IPS-18c (cell line): ENCODE results near the gene RBBP8NL.
A peak's percentile ranks its signal among the peaks of the same experiment; 100 is the strongest.

Experiments
- H3K4me3 ChIP-seq: 2 replicates; pipeline ENCODE4 v1.7.0; 2013; ENCODE audit warnings: low read depth, mild to moderate bottlenecking, low read length, moderate library complexity; ENCODE audit not compliant: insufficient read depth
- H3K9me3 ChIP-seq: one replicate; pipeline ENCODE4 v1.6.1; 2013; ENCODE audit warnings: mild to moderate bottlenecking, low read length, moderate library complexity; ENCODE audit not compliant: control insufficient read depth, insufficient read depth

Gene RBBP8NL

DNA sequence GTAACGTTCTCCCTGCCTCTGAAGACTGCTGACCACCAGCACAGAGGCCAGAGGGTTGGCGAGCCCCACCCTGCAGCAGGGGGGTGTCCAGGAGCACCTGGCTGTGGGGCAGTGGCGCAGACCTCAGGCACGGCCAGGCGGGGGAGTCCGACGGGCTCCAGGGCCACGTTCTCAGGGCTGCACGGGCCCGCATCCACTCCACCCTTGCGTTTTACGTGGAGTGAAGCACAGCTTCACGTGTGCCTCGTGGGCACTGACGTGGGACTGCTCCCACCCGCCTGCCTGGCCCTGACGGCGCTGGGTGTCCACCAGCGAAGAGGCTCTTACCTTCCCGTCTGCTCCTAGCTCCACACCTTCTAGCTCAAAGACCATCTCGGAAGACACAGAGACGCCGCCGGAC lies 33.5 kb downstream of the RBBP8NL start:
- Histone ChIP-seq H3K4me3 (no peak overlapping the region), H3K9me3 (peaks cover 2% of the 10 kb centered on the region)

DNA sequence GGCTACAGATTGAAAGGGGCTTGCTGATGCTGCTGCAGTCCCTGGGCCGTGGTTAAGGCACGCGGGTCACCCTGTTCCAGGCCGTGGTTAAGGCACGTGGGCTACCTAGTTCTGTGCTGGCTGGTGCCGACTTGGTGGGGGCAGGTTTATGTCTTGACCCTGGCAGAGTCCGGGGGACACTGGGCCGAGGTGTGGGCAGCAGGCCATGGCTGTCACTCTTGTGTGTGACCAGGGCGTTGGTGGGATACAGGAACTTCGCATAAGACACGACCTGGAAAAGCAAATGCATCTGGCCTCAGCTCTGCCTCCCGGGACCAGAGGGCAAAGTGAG lies 34.0 kb downstream of the RBBP8NL start:
- Histone ChIP-seq H3K4me3 (no peak overlapping the region), H3K9me3 (peaks cover 2% of the 10 kb centered on the region)

DNA sequence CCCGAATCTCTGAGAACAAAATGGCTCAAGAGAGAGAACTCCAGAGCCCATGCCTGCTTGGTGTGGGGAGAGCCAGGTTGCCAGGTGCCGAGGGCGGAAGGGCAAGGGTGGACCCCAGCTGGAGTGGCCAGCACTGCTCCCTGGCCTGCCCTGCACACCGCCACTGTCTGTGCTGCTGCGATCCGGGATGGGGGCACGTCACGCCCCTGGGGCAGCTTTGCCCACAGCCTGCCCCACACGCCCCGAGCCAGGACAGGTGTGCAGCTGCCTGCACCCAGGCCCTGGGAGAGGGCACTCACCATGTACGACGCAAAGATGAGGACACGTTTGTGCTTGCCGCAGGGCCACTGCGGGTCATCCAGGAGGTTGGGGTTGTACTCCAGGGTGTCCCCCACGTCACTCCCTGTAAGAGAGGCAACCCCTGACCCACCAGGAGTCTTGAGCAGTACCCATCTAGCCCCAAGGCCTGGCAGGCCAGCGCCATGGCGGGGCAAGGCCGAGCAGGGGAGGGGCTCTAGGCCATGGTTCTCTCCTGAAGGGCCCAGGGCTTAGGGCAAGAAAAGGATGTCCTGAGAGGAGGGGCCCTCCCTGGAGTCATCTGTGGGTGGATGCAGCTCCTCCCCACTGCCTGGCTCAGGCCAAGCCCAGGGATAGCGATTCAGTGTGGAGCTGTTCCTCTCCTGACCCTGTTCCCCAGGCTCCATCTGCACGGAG lies 34.6 kb downstream of the RBBP8NL start:
- H3K4me3 ChIP-seq: no peak overlapping the region
- H3K9me3 ChIP-seq: no peaks in the 10 kb centered on the region

DNA sequence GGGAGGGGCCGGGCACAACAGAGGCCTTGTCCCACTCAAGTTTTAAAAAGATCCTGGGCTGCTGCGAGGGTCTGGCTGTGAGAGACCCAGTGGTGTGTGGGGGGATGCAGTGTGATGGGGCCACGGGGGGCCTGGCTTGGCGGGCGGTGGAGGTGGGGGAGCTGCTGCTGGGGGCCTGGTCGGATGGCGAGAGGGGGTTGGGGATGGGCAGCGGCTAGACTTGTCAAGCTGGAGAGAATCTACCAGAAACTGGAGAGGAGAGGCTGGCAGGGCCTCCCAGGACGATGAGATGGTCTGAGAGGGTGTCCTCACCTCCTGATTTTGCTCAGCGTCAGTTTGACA lies 35.3 kb downstream of the RBBP8NL start:
- Histone ChIP-seq H3K9me3 (peaks cover 4% of the 10 kb centered on the region), H3K4me3 (no peak overlapping the region)

DNA sequence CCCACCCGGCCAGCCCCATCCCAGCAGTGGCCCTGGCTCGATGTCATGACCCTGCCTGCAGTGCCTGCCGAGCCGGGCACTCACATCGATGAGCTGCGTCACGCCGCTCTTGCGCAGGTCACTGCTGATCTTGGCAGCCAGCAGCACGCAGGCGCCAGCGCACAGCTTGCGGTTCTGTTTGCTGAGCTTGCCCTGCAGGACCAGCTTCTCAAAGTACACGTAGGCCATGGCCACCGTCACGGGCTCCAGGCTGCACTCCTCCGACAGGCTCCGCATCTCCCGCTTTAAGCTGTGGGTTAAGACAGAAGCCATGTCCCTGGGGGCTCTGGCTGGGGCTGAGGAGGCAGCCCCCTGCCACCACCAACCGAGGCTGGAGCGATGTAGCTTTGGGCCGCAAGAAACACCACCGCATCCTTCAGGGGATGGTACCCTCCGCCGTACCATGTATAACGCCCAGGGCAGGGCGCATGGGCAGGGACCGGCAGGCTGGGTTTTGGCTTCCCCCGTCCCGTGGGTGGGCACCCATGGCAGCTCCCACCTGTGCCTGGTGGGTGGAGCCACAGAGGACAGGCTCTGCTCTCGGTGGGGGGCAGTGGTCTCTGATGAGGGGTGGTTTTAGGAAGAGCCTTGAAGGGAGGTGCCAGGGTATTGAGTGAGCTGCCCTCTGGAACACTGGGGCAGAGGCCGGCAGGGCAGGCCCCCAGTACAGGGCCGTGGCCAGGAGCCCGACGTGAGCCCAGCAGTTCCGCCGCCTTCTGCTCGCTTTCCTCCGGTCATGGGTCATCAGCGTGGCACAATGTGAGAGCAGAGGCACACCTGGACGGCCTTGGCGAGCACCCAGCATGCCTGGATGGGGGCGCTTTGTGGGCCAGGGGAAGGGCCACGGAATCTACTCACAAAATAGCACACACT lies 35.9 kb downstream of the RBBP8NL start:
- Histone ChIP-seq H3K4me3 (no peak overlapping the region), H3K9me3 (peaks cover 4% of the 10 kb centered on the region)

DNA sequence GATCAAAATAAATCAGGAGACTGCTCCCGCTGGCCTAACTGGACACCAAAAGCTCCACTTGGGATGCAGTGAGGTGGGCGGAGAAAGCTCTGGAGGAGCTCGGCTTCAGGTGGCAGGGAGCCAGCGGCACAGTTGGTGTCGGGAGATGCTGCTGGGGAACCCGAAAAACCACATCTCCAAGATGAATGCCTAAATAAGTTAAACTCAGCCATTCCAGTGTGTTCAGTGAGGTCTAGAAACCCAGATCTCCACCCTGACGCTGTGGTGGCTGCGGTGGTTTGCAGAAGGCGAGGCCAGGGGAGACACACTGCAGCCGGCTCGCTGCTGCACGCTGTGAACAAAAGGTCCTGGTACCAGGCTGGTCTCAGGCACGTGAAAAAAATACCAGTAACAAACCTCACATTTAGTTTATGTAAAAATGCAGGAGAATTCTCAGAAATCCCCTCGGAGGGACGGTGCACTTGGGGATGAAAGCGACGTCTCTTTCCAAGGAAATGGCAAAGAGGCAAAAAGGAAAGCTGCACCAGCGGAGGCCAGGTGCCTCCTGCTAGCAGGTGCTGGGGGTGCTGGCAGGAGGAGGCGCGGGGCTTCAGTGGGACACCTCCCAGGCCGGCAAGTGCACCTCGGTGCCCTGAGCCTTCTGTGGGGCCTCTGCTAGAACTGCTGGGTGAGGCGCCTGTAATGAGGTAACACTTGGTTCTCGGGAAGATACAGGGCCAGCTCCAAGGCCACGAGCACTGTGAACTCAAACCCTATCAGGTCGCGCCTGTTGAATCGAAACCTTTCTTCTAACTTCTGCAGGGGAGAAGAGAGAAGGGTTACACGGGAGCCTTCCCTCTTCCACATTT lies 36.8 kb downstream of the RBBP8NL start:
- H3K9me3 ChIP-seq: peaks cover 4% of the 10 kb centered on the region
- H3K4me3 ChIP-seq: no peak overlapping the region

DNA sequence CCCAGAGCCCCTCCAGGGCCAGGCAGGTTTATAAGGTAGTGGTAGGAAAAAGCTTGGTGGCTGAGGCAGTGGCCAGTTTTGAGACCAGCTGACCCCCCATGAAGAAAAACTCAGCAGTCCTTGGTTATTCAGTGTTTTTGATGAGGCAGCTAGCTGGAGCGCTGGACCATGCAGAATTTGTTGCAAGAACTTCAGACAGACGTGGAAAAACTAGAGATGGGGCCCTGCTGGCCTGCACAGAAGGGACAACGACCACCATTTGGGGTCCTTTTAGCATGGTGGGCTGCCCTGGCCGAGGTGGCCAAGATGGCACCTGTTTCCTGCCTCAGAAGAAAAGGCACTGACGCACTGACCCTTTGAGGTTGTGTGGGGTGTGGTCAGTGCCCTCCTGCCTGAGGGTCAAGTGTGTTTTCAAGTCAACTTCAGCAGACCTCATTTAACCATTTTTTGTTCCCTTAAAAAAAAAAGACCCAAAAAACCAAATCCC lies 37.7 kb downstream of the RBBP8NL start:
- H3K4me3 ChIP-seq: no peak overlapping the region
- H3K9me3 ChIP-seq: peaks cover 4% of the 10 kb centered on the region

DNA sequence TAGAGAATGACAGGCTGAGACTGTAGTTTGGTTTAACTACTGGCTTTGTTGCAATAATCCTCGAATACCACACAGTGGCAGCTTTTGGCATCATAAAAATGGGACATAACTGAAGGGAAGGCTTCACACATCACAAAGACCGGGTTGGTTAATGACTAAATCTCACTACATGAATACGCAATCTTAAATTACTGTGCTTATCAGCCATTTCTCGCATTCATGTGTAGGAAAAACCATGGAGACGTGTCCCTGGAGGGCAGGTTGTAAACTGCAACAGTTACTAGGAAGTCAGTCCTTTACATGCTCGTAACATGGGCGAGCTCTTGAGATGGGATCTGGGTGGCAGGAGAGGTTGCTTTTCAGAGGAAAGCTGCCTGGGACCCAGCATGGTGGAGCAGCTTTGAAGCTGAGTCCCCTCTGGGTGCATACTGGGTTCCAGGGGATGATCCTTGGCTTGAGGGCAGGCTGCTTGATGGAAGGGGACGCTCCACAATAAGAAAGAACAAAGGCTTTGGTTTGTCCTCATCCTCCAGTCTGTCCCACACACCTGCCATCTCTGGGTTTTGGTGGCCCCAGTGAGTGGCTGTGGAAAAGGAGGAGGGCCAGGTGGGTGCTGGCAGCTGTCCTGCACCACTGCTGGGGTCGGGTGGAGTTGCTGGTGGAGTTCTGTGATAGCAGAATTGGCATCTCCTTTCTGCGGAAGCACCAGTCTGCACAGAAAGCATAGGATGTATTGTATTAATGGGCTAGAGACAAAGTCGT lies 38.3 kb downstream of the RBBP8NL start:
- H3K9me3 ChIP-seq: peaks cover 4% of the 10 kb centered on the region
- no peak overlapping the region for H3K4me3 ChIP-seq

DNA sequence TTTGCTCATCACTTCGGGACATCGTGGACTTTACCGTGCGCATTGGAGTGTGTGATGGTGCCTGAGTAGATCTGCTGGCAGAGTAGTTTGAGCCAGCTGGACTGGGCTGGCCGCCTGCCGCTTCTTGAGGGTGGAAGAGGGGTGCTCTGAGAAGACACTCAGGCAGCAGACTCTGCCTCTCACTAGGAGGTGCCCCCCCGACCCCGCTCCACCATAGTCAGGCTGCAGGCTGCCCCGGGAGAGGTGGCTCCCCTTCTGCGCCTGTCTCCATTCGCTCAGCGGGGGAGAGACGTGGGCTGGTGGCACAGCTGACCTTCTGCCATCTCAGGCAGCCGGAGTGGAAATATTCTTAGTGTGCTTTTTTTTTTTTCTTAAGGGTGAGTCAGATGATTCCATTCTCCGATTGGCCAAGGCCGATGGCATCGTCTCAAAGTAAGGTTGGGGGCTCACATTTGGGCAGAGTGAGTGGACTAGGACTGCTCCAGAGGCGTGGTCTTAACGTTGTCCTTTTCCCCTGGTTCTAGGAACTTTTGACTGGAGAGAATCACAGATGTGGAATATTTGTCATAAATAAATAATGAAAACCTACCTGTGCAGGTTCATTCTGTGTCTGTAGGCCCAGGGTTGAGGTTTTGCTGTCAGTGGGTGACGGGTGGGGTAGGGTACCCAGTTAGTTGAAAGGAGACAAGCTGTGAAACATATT lies 39.3 kb downstream of the RBBP8NL start:
- H3K9me3 ChIP-seq: peaks cover 4% of the 10 kb centered on the region
- peak overlapping the region; percentile 72 for H3K4me3 ChIP-seq

DNA sequence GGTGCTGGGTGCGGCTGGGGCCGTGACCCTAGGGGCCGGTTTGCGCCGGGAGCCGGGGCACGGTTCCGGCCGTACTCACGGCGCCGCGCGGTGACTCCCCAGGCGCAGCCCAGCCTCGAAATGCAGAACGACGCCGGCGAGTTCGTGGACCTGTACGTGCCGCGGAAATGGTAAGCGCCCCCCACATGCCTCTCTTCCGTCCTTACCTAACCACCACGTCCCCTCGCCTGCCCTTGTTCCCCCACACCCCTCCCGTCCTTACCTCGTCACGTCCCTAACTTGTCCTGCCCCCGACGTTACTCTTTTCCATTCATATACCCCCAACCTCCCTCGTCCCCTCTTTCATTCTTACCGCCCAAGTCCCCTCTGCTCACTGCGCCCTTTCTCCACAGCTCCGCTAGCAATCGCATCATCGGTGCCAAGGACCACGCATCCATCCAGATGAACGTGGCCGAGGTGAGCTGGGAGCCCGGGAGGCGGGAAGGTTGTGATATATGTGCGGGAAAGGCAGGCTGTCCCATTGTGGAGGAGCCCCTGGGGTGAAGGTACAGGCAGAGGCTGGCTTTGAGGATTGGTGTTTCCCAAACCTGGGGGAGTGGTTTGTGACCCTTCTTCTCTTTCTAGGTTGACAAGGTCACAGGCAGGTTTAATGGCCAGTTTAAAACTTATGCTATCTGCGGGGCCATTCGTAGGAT lies 40.0 kb downstream of the RBBP8NL start:
- H3K4me3 ChIP-seq: peak overlapping the region; percentile 72
- H3K9me3 ChIP-seq: peaks cover 4% of the 10 kb centered on the region

DNA sequence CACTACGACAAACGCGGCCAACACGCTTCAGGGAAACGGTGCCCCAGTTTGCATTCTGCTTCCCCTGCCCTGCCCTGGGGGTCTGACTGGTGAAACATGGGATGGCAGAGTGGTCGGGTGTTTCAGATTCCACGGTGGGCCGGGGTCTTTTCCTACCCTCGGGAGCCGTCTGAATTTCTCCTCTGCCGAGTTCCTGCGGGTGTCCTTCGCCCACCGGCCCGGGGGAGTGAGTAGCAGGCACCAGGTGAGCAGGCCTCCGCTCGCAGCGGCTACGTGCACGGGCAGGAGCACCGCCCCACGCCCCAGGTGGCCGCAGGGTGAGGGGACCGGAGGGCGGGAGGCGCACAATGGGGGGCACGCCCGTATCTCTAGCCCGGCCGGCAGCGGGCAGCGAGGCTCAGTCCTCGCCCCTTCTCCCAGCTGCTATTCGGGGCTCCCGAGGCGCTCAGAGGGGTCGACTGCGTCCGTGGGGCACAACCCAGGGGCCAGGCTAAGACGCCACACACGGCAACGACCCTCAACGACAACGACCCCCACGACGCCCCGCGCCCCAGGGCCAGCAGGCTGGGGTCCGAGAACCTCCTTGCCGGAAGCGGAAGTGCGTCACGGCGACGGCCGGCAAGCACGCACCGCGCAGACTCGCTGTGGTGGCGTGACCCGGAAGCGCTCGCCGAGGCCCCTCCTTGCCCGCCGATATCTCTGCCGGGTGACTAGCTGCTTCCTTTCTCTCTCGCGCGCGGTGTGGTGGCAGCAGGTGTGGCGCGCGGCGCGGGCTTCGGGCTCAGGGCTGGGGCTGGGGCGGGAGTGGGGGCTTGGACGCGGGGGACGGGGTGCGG lies 40.7 kb downstream of the RBBP8NL start, which contains the start of gene RPS21:
Gene RPS21 (plus strand): TSS at position 721 of the 836 bp plus-strand sequence. CDS start 236 bp downstream, outside the sequence.
- Histone ChIP-seq H3K4me3 (peak within 1 kb of the TSS; percentile 72), H3K9me3 (peaks cover 4% of the 10 kb centered on the region)

DNA sequence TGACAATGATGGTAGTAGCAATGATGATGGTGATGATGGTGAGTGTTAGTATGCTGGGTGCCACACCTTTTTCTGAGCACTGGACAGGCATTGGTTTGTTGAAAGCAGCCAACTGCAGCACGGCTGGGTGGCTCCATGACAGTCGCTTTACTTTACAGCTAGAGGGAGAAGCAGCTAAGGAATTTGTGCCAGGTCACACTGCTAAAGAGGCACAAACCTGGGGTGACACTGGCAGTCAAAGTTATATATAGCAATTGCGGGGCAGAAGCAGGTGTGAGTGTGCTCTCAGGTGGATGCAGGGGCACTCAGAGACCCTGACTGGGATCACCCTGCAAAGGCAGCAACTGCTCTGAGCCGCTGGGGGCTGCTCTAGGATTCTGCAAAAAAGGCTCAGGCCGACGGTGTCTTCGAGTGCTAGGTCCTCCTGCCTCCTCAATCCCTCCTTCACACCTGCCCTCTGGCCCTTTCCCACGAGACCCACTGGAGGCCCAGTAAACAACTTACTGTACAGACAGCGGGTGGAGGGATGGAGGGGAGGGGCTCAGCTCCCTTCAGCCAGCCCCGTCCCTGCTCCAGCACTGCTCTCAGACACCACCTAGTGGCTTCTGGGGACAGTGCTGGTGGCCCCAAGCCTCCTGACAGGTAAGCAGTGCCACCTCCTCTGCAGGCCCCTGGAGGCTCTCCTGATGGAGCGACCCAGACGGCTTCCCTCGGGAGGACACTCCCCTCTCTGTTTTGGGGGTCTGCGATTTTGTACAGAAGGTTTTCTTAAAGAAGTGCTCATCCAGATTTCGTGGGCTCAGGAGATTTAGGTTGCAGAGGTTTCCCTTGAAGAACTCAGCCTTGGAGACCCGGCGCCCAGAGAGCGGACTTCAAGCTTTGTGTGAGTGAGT lies 44.8 kb downstream of the RBBP8NL start:
- H3K9me3 ChIP-seq: peaks cover 4% of the 10 kb centered on the region
- no peak overlapping the region for H3K4me3 ChIP-seq

DNA sequence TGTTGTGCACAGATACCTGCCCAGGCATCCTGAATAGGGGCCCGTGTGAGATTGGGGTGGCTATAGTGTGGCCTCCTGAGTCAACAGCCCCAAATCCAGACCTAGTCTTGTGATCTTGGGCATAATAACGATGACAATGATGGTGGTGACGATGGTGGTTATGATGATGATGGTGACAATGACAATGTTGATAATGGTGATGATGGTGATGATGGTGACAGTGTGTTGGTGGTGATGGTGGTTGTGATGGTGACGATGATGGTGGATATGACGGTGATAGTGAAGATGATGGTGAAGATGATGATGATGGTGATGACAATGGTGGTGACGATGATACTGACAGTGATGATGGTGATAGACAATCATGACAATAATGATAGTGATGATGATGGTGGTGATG lies 45.5 kb downstream of the RBBP8NL start:
- Histone ChIP-seq H3K4me3 (no peak overlapping the region), H3K9me3 (no peaks in the 10 kb centered on the region)

DNA sequence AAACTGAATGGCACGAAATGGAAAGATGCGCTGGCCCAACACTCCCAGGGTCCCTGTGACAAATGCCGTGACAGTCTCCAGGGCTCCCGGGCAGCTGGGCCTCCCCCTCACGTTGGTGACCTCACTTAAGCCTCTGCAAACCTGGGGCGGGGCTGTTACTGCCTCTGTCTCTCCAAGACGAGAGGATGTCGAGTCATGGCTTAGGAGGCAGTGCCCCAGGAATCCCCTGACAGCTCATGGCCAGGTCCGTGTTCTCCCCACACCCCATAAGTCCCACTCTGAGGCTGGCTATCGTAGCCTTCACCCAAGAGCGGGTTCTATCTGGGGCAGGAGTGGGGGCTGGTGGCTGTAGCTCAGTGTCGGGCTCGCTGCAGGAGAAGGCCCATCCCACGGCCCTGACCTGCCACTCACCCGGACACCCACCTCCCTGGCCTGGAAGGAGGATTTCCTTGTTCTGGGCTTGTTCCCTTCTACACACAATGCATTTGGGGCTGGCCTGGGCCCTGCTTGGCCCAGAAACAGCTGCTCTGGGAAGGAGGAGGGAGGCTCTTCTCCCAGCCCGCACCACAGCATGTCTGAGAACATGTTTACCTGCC lies 46.0 kb downstream of the RBBP8NL start:
- H3K9me3 ChIP-seq: no peaks in the 10 kb centered on the region
- no peak overlapping the region for H3K4me3 ChIP-seq
